B cell (primary cell): ENCODE results near the gene LCE3E.

Source experiments
- CTCF ChIP-seq: fragments of 200-600 bp; IDR thresholded peaks from one replicate; pipeline ENCODE4 v1.8.0; 2022; ENCODE audit warnings: antibody characterized with exemption, mild to moderate bottlenecking
- EZH2 ChIP-seq: IDR thresholded peaks from 2 replicates; pipeline ENCODE4 v1.6.1; 2012; ENCODE audit warnings: borderline replicate concordance, low read depth, mild to moderate bottlenecking, moderate library complexity, low read length; ENCODE audit not compliant: insufficient read depth, poor library complexity, severe bottlenecking

- TF ChIP-seq CTCF (no peak), EZH2 (no peak)
Observed at GRCh38 chr1:152546704-152547103, 19.9 kb downstream of the LCE3E start.
